ENCODE data around the gene MDGA2.
A peak's percentile ranks its signal among the peaks of the same experiment; 100 is the strongest.

MDGA2 gene

DNA sequence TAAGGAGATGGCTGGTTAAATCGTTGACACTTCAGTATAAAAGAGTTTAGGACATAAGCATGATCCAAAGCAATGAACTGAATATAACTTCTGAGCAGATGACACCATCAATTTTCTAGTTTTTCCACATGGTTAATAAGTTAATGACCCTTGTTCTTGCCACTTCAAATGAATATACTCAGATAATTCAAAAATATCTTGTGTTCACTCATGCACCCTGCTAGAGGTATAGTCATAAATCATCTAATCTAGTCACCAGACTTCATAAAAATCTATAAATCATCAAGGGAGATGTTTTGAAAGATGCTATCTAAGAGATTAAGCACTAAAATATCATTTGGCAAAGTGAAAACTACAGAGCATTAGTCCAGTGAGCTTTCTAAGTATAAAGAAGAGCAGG, 131.9 kb downstream of the MDGA2 start:
- TF ChIP-seq, protein P1, sequence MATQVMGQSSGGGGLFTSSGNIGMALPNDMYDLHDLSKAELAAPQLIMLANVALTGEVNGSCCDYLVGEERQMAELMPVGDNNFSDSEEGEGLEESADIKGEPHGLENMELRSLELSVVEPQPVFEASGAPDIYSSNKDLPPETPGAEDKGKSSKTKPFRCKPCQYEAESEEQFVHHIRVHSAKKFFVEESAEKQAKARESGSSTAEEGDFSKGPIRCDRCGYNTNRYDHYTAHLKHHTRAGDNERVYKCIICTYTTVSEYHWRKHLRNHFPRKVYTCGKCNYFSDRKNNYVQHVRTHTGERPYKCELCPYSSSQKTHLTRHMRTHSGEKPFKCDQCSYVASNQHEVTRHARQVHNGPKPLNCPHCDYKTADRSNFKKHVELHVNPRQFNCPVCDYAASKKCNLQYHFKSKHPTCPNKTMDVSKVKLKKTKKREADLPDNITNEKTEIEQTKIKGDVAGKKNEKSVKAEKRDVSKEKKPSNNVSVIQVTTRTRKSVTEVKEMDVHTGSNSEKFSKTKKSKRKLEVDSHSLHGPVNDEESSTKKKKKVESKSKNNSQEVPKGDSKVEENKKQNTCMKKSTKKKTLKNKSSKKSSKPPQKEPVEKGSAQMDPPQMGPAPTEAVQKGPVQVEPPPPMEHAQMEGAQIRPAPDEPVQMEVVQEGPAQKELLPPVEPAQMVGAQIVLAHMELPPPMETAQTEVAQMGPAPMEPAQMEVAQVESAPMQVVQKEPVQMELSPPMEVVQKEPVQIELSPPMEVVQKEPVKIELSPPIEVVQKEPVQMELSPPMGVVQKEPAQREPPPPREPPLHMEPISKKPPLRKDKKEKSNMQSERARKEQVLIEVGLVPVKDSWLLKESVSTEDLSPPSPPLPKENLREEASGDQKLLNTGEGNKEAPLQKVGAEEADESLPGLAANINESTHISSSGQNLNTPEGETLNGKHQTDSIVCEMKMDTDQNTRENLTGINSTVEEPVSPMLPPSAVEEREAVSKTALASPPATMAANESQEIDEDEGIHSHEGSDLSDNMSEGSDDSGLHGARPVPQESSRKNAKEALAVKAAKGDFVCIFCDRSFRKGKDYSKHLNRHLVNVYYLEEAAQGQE (IDR thresholded peaks at IDR 0.05; ENCODE audit: low read depth), result no peak
- TF ChIP-seq TAF1 (IDR thresholded peaks at IDR 0.05; ENCODE audit: low read depth), result no peak
- TF ChIP-seq ZBTB7A (IDR thresholded peaks at IDR 0.05; ENCODE audit: low read depth), result no peak
- TF ChIP-seq YY1 (IDR thresholded peaks at IDR 0.05; ENCODE audit: low read depth), result no peak
- TF ChIP-seq, protein P2, sequence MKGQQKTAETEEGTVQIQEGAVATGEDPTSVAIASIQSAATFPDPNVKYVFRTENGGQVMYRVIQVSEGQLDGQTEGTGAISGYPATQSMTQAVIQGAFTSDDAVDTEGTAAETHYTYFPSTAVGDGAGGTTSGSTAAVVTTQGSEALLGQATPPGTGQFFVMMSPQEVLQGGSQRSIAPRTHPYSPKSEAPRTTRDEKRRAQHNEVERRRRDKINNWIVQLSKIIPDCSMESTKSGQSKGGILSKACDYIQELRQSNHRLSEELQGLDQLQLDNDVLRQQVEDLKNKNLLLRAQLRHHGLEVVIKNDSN (IDR thresholded peaks at IDR 0.05), result no peak
- no peak for TF ChIP-seq TCF12 (IDR thresholded peaks at IDR 0.05; ENCODE audit: low read depth)
- TF ChIP-seq CREB1 (IDR thresholded peaks at IDR 0.05; ENCODE audit: low read depth), result no peak

DNA sequence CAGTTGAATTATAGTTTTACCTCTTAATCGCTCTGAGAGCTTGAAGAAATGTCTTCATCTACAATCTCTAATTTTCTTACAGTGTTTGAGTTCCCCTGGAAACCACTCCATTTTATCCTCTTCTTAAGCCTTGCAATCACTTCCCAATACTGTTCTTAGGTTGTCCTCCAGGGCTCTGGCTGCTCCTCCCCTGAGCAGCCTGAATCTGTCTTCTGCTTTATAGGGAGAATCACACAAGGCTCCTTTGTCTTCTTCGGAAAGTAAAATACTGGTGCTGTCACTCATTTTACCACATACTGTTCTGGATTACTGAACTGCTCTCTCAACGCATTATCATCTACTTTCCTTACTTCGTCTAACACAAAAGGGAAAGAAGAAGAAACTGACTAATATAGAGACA, 133.7 kb downstream of the MDGA2 start:
- TF ChIP-seq EGR1 (IDR thresholded peaks at IDR 0.05), result no peak
- TF ChIP-seq, protein P3, sequence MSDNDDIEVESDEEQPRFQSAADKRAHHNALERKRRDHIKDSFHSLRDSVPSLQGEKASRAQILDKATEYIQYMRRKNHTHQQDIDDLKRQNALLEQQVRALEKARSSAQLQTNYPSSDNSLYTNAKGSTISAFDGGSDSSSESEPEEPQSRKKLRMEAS (IDR thresholded peaks at IDR 0.05), result no peak
- TF ChIP-seq, protein P2 (IDR thresholded peaks at IDR 0.05), result no peak
- no peak for TF ChIP-seq YY1 (IDR thresholded peaks at IDR 0.05; ENCODE audit: low read depth)
- TF ChIP-seq TEAD4 (IDR thresholded peaks at IDR 0.05), result no peak
- no peak for TF ChIP-seq NFIC (IDR thresholded peaks at IDR 0.05)
- TF ChIP-seq RAD21 (IDR thresholded peaks at IDR 0.05; ENCODE audit: low read depth), result no peak
- TF ChIP-seq ZBTB7A (IDR thresholded peaks at IDR 0.05; ENCODE audit: low read depth), result no peak
- no peak for TF ChIP-seq CEBPB (IDR thresholded peaks at IDR 0.05)
- no peak for TF ChIP-seq FOXM1 (IDR thresholded peaks at IDR 0.05; ENCODE audit: borderline replicate concordance, low read depth)
- no peak for TF ChIP-seq CREB1 (IDR thresholded peaks at IDR 0.05; ENCODE audit: low read depth)
- TF ChIP-seq, protein P1 (IDR thresholded peaks at IDR 0.05; ENCODE audit: low read depth), result no peak

DNA sequence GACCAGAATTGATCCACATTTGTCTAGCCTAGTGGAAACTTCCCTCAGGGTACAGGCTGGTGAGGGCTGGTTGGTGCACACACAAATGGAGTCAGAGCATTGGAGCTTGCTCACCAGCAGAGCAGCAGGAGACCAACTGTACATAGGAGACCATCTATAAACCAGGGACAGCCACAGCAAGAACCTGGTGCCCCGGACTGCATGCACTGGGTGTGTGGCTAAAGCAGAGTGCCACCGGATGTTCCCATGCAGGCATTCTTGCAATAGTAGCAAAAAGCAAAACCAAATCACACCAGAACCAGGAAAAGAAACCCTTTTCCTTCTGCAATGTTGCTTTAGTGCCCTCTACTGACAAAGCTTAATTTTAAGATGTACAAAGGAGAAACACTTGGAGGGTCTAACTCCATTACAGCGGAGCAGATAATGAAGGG, 136.4 kb downstream of the MDGA2 start:
- TF ChIP-seq FOXM1 (IDR thresholded peaks at IDR 0.05; ENCODE audit: borderline replicate concordance, low read depth), result no peak
- peak; percentile 70 for TF ChIP-seq RAD21 (IDR thresholded peaks at IDR 0.05; ENCODE audit: low read depth)

DNA sequence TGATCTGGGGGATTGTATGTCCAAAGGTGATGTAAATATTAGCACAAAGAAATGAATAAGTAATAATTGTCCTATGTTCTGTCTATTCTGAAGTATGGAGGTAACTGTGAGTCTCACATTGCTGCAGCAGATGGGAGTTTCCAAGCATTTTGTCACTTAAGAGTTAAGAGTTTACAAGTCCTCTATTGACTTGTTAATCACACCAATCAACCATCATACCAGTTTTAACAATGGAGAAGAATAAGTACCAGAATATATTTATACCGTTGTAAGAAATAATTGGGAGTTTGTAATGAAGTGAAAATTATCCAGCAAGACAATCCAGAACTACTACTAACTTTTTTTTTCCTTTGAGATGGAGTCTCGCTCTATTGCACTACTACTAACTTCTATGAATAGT, 139.1 kb downstream of the MDGA2 start:
- TF ChIP-seq, protein P3 (IDR thresholded peaks at IDR 0.05), result no peak
- TF ChIP-seq NFIC (IDR thresholded peaks at IDR 0.05), result no peak
- no peak for TF ChIP-seq EGR1 (IDR thresholded peaks at IDR 0.05)
- TF ChIP-seq, protein P1 (IDR thresholded peaks at IDR 0.05; ENCODE audit: low read depth), result no peak
- TF ChIP-seq ZBTB7A (IDR thresholded peaks at IDR 0.05; ENCODE audit: low read depth), result no peak
- TF ChIP-seq EP300 (IDR thresholded peaks at IDR 0.05; ENCODE audit: borderline replicate concordance), result no peak
- no peak for TF ChIP-seq YY1 (IDR thresholded peaks at IDR 0.05; ENCODE audit: low read depth)
- TF ChIP-seq RAD21 (IDR thresholded peaks at IDR 0.05; ENCODE audit: low read depth), result no peak
- no peak for TF ChIP-seq TCF12 (IDR thresholded peaks at IDR 0.05; ENCODE audit: low read depth)
- TF ChIP-seq, protein P2 (IDR thresholded peaks at IDR 0.05), result no peak
- TF ChIP-seq CEBPB (IDR thresholded peaks at IDR 0.05), result no peak
- TF ChIP-seq TEAD4 (IDR thresholded peaks at IDR 0.05), result no peak
- no peak for TF ChIP-seq TAF1 (IDR thresholded peaks at IDR 0.05; ENCODE audit: low read depth)
- no peak for TF ChIP-seq FOXM1 (IDR thresholded peaks at IDR 0.05; ENCODE audit: borderline replicate concordance, low read depth)
- TF ChIP-seq CREB1 (IDR thresholded peaks at IDR 0.05; ENCODE audit: low read depth), result no peak
